NCI-H146 (cell line): ENCODE results near the gene COPS2.

Experiments
- DNase-seq: peaks from one replicate; lab custom pipeline; 2025; lab: John Stamatoyannopoulos, UW

Gene COPS2

GRCh38 chr15:49155834-49156627 is 632 bp upstream of the COPS2 start:
- peak; percentile 7 for DNase-seq

GRCh38 chr15:49154799-49155109 is 645 bp downstream of the COPS2 start:
- DNase-seq, result no peak

- no peak for DNase-seq
Observed at GRCh38 chr15:49154359-49154758, 1.0 kb downstream of the COPS2 start.

- no peak for DNase-seq
Observed at GRCh38 chr15:49152552-49153312, 2.7 kb downstream of the COPS2 start.

GRCh38 chr15:49151831-49152230 is 3.6 kb downstream of the COPS2 start:
- DNase-seq, result no peak

- no peak for DNase-seq
Observed at GRCh38 chr15:49148727-49149126, 6.7 kb downstream of the COPS2 start.

- no peak for DNase-seq
Observed at GRCh38 chr15:49148298-49148697, 7.1 kb downstream of the COPS2 start.

GRCh38 chr15:49145651-49146609 is 9.5 kb downstream of the COPS2 start:
- peak; percentile 5 for DNase-seq

- no peak for DNase-seq
Observed at GRCh38 chr15:49137861-49138260, 17.5 kb downstream of the COPS2 start.

GRCh38 chr15:49135911-49136310 is 19.5 kb downstream of the COPS2 start:
- DNase-seq, result no peak

GRCh38 chr15:49135342-49135857 is 20.0 kb downstream of the COPS2 start:
- no peak for DNase-seq

- DNase-seq, result no peak
Observed at GRCh38 chr15:49134683-49135341, 20.6 kb downstream of the COPS2 start.

GRCh38 chr15:49131403-49131802 is 24.0 kb downstream of the COPS2 start:
- no peak for DNase-seq

- no peak for DNase-seq
Observed at GRCh38 chr15:49124371-49124770, 31.0 kb downstream of the COPS2 start.

- DNase-seq, result no peak
Observed at GRCh38 chr15:49122541-49123062, 32.8 kb downstream of the COPS2 start.

- no peak for DNase-seq
Observed at GRCh38 chr15:49121901-49122300, 33.5 kb downstream of the COPS2 start.

- DNase-seq, result no peak
Observed at GRCh38 chr15:49120832-49121231, 34.6 kb downstream of the COPS2 start.

- DNase-seq, result no peak
Observed at GRCh38 chr15:49116108-49116857, 39.1 kb downstream of the COPS2 start.

GRCh38 chr15:49115062-49115461 is 40.3 kb downstream of the COPS2 start:
- no peak for DNase-seq

- DNase-seq, result no peak
Observed at GRCh38 chr15:49110158-49110944, 45.0 kb downstream of the COPS2 start.
